NT2/D1 (cell line): Measurements from ENCODE around the gene PLSCR5.

ENCODE experiments used
- DNase-seq: peaks from one replicate; pipeline ENCODE4 v3.0.0-alpha.2; 2011; ENCODE audit warnings: low read depth, low spot score
- H3K27me3 ChIP-seq: 2 replicates; pipeline ENCODE4 v1.6.0; 2011; ENCODE audit warnings: mild to moderate bottlenecking; ENCODE audit not compliant: insufficient read length, insufficient read depth
- H3K36me3 ChIP-seq: 2 replicates; pipeline ENCODE4 v1.6.1; 2011; ENCODE audit warnings: mild to moderate bottlenecking, low read length, mixed read lengths; ENCODE audit not compliant: insufficient read depth, insufficient read length
- H3K4me1 ChIP-seq: 2 replicates; pipeline ENCODE4 v1.5.1; 2011; ENCODE audit not compliant: insufficient read depth, insufficient read length
- H3K4me3 ChIP-seq: 2 replicates; pipeline ENCODE4 v1.5.1; 2011; ENCODE audit warnings: low read depth; ENCODE audit not compliant: insufficient read length
- H3K9ac ChIP-seq: 2 replicates; pipeline ENCODE4 v1.6.0; 2011; ENCODE audit warnings: low read depth; ENCODE audit not compliant: insufficient read length
- H3K9me3 ChIP-seq: 2 replicates; pipeline ENCODE4 v1.5.1; 2011; ENCODE audit warnings: mild to moderate bottlenecking, low read length; ENCODE audit not compliant: insufficient read depth
- SUZ12 ChIP-seq: IDR thresholded peaks from 2 replicates; pipeline ENCODE4 v1.6.1; 2011; ENCODE audit not compliant: insufficient read length, insufficient read depth; ENCODE audit errors: extremely low read depth
- YY1 ChIP-seq: IDR thresholded peaks from 2 replicates; pipeline ENCODE4 v1.6.1; 2011; ENCODE audit not compliant: insufficient read length, insufficient read depth
- ZNF274 ChIP-seq: IDR thresholded peaks from 2 replicates; pipeline ENCODE4 v1.6.1; 2011; ENCODE audit warnings: mild to moderate bottlenecking, low read depth, low read length

Gene PLSCR5

GRCh38 chr3:146537603-146538002 is 67.5 kb downstream of the PLSCR5 start:
- no peaks in the 10 kb centered on the region for H3K27me3 ChIP-seq
- no peak overlapping the region for H3K9ac ChIP-seq
- TF ChIP-seq SUZ12 = no peak
- no peak for TF ChIP-seq ZNF274
- TF ChIP-seq YY1 = no peak
- H3K9me3 ChIP-seq = no peaks in the 10 kb centered on the region
- DNase-seq = no peak
- H3K4me1 ChIP-seq = no peaks in the 10 kb centered on the region
- peaks cover 9% of the 10 kb centered on the region for H3K36me3 ChIP-seq
- no peak overlapping the region for H3K4me3 ChIP-seq

- no peak overlapping the region for H3K4me3 ChIP-seq
- DNase-seq = no peak
- no peak overlapping the region for H3K9ac ChIP-seq
- TF ChIP-seq YY1 = no peak
- no peak for TF ChIP-seq ZNF274
- no peak for TF ChIP-seq SUZ12
- no peaks in the 10 kb centered on the region for H3K27me3 ChIP-seq
- no peaks in the 10 kb centered on the region for H3K4me1 ChIP-seq
- peaks cover 14% of the 10 kb centered on the region for H3K36me3 ChIP-seq
- no peaks in the 10 kb centered on the region for H3K9me3 ChIP-seq
These were observed 68.5 kb downstream of the PLSCR5 start for GRCh38 chr3:146536681-146537080.
